IMR-90 (cell line): ENCODE results near the gene SIGLEC15. TPM values are rescaled to one million over a fixed set of nuclear protein-coding genes. Genes with fewer than 3 reads are reported as not detected.
A peak's percentile ranks its signal among the peaks of the same experiment; 100 is the strongest.

Experiments
- ATAC-seq: fragments of 200-7000 bp; cut with Tn5 transposase; 2 replicates; pipeline ENCODE4 v1.9.1; 2020; ENCODE audit warnings: low read depth, mild to moderate bottlenecking, moderate library complexity
- BruUV-seq: library from RNA; stranded (reverse); fragments of 400-500 nt; replicated peaks from 2 replicates; lab custom pipeline; 2021; lab: Mats Ljungman, UMichigan
- CTCF ChIA-PET: fragments of 300-600 bp; formaldehyde crosslinking; extraction: SDS; loops from one replicate; lab custom pipeline; 2021; ENCODE audit warnings: antibody characterized with exemption; lab: Yijun Ruan, JAX
- POLR2A ChIA-PET: fragments of 300-600 bp; sonication (Branson Sonifier 250); formaldehyde crosslinking; loops from one replicate; lab custom pipeline; 2022; ENCODE audit warnings: antibody characterized with exemption; ENCODE audit not compliant: unreplicated experiment; lab: Charles Lee
- DNase-seq: peaks from one replicate; pipeline ENCODE4 v3.0.0; 2013
- H2AFZ ChIP-seq: replicated peaks from 2 replicates; pipeline ENCODE3; 2013; ENCODE audit warnings: low read length, mild to moderate bottlenecking; ENCODE audit not compliant: poor library complexity
- H2AK5ac ChIP-seq: 2 replicates; pipeline ENCODE4 v1.6.1; 2013; ENCODE audit warnings: low read depth, low read length, inconsistent platforms
- H2AK9ac ChIP-seq: replicated peaks from 2 replicates; pipeline ENCODE3; 2013; ENCODE audit warnings: mild to moderate bottlenecking, low read depth, low read length, moderate library complexity; ENCODE audit not compliant: poor library complexity
- H2BK120ac ChIP-seq: 2 replicates; pipeline ENCODE4 v1.6.1; 2013; ENCODE audit warnings: low read depth, low read length, inconsistent platforms
- H2BK15ac ChIP-seq: 3 replicates; pipeline ENCODE4 v1.6.1; 2013; ENCODE audit warnings: low read depth, low read length, inconsistent platforms
- H2BK20ac ChIP-seq: 2 replicates; pipeline ENCODE4 v1.6.1; 2013; ENCODE audit warnings: low read depth, mild to moderate bottlenecking, inconsistent platforms, low read length, moderate library complexity
- H2BK5ac ChIP-seq: 2 replicates; pipeline ENCODE4 v1.6.1; 2013; ENCODE audit warnings: mild to moderate bottlenecking, low read depth, low read length, inconsistent platforms; ENCODE audit not compliant: poor library complexity, severe bottlenecking
- H3K14ac ChIP-seq: replicated peaks from 2 replicates; pipeline ENCODE4 v1.6.1; 2013; ENCODE audit warnings: low read depth, low read length, inconsistent platforms
- H3K18ac ChIP-seq: 2 replicates; pipeline ENCODE4 v1.6.1; 2013; ENCODE audit warnings: low read depth, low read length, control low read depth
- H3K23ac ChIP-seq: 2 replicates; pipeline ENCODE4 v1.6.1; 2013; ENCODE audit warnings: low read depth, low read length, inconsistent platforms
- H3K27ac ChIP-seq: 2 replicates; pipeline ENCODE4 v1.5.1; 2013; ENCODE audit warnings: mild to moderate bottlenecking, control low read depth, low read length; ENCODE audit not compliant: insufficient read depth
- H3K27me3 ChIP-seq: 2 replicates; pipeline ENCODE4 v1.6.1; 2013; ENCODE audit warnings: low read length; ENCODE audit not compliant: control insufficient read depth, insufficient read depth
- H3K36me3 ChIP-seq: 2 replicates; pipeline ENCODE4 v1.6.1; 2013; ENCODE audit warnings: low read length, mixed read lengths; ENCODE audit not compliant: control insufficient read depth, insufficient read depth
- H3K4ac ChIP-seq: 2 replicates; pipeline ENCODE4 v1.6.1; 2013; ENCODE audit warnings: low read depth, low read length, inconsistent platforms
- H3K4me1 ChIP-seq: 2 replicates; pipeline ENCODE4 v1.6.1; 2013; ENCODE audit warnings: low read length, mixed read lengths; ENCODE audit not compliant: control insufficient read depth, insufficient read depth
- H3K4me2 ChIP-seq: 2 replicates; pipeline ENCODE4 v1.6.1; 2013; ENCODE audit warnings: low read depth, mild to moderate bottlenecking, control low read depth, low read length, moderate library complexity
- H3K4me3 ChIP-seq: 2 replicates; pipeline ENCODE4 v1.5.1; 2013; ENCODE audit warnings: low read depth, mild to moderate bottlenecking, control low read depth, low read length, moderate library complexity; ENCODE audit not compliant: insufficient read depth
- H3K56ac ChIP-seq: 2 replicates; pipeline ENCODE4 v1.6.1; 2013; ENCODE audit warnings: low read length, inconsistent platforms; ENCODE audit not compliant: insufficient read depth; ENCODE audit errors: extremely low read depth
- H3K79me1 ChIP-seq, 2 experiments: 2 replicates each; pipeline ENCODE4 v1.6.1; 2013; ENCODE audit warnings: low read length in 2 of 2, inconsistent platforms in 1 of 2, low read depth in 1 of 2
- H3K9ac ChIP-seq: 2 replicates; pipeline ENCODE4 v1.6.1; 2013; ENCODE audit warnings: low read depth, low read length, control low read depth
- H3K9me1 ChIP-seq: 2 replicates; pipeline ENCODE4 v1.6.1; 2013; ENCODE audit warnings: low read length, inconsistent platforms; ENCODE audit not compliant: insufficient read depth
- H3K9me3 ChIP-seq: 2 replicates; pipeline ENCODE4 v1.6.1; 2013; ENCODE audit warnings: low read length; ENCODE audit not compliant: control insufficient read depth, insufficient read depth
- H4K20me1 ChIP-seq: 2 replicates; pipeline ENCODE4 v1.6.1; 2013; ENCODE audit warnings: low read length, inconsistent platforms; ENCODE audit not compliant: insufficient read depth
- H4K5ac ChIP-seq: 2 replicates; pipeline ENCODE4 v1.6.1; 2013; ENCODE audit warnings: mild to moderate bottlenecking, low read depth, low read length, control low read depth
- H4K8ac ChIP-seq, 2 experiments: 2 replicates each; pipeline ENCODE4 v1.6.1; 2013; ENCODE audit warnings: low read depth in 2 of 2, low read length in 2 of 2, control low read depth in 1 of 2, inconsistent platforms in 1 of 2
- H4K91ac ChIP-seq: 2 replicates; pipeline ENCODE4 v1.6.1; 2013; ENCODE audit warnings: low read depth, low read length, inconsistent platforms; ENCODE audit not compliant: insufficient read depth
- BHLHE40 ChIP-seq: fragments of 150-350 bp; IDR thresholded peaks from 2 replicates; pipeline ENCODE4 v1.6.1; 2016; ENCODE audit warnings: mild to moderate bottlenecking, low read depth, low read length
- CHD1 ChIP-seq: IDR thresholded peaks from 2 replicates; pipeline ENCODE4 v1.6.1; 2012; ENCODE audit warnings: low read depth, low read length, improper control_type of control experiment
- FOS ChIP-seq: fragments of 150-350 bp; IDR thresholded peaks from 2 replicates; pipeline ENCODE4 v1.6.1; 2016; ENCODE audit warnings: low read depth, low read length
- MAFK ChIP-seq: IDR thresholded peaks from 2 replicates; pipeline ENCODE4 v1.6.1; 2012; ENCODE audit warnings: low read depth, low read length, improper control_type of control experiment
- MXI1 ChIP-seq: IDR thresholded peaks from 2 replicates; pipeline ENCODE4 v1.6.1; 2012; ENCODE audit warnings: low read depth, mild to moderate bottlenecking, low read length, moderate library complexity, borderline replicate concordance
- NFE2L2 ChIP-seq: fragments of 150-350 bp; IDR thresholded peaks from 2 replicates; pipeline ENCODE4 v1.6.1; 2016; ENCODE audit warnings: low read depth, mild to moderate bottlenecking, low read length
- POLR2A ChIP-seq: IDR thresholded peaks from 2 replicates; pipeline ENCODE4 v1.6.1; 2012; ENCODE audit warnings: mild to moderate bottlenecking, low read depth, low read length
- RCOR1 ChIP-seq: IDR thresholded peaks from 2 replicates; pipeline ENCODE4 v1.6.1; 2012; ENCODE audit warnings: mild to moderate bottlenecking, low read length, improper control_type of control experiment; ENCODE audit not compliant: insufficient replicate concordance
- RFX5 ChIP-seq: IDR thresholded peaks from 2 replicates; pipeline ENCODE4 v1.8.0; 2012; ENCODE audit warnings: low read depth, mild to moderate bottlenecking, low read length, moderate library complexity
- WGBS, 2 experiments: methylation state at CpG; one replicate each; pipeline versions ENCODE4 v1.1.5 to v1.1.7; 2013; ENCODE audit warnings: missing lambda C conversion rate in 2 of 2; ENCODE audit not compliant: insufficient read length in 1 of 2; ENCODE audit errors: extremely low coverage in 2 of 2; 5-methylcytosine and 5-hydroxymethylcytosine counted together
- dilution Hi-C: fragments of 300-500 bp; cut with HindIII; formaldehyde crosslinking; loops from one replicate; pipeline ENCODE4 v1.14.3; 2018; ENCODE audit warnings: low sequenced_read_pairs; ENCODE audit not compliant: unreplicated experiment
- in situ Hi-C: fragments of 300-500 bp; cut with MboI; formaldehyde crosslinking; loops from 3 replicates; pipeline ENCODE4 v1.14.3; 2019; ENCODE audit warnings: low sequenced_read_pairs, inconsistent platforms, mixed read lengths
- intact Hi-C: fragments of 100-400 bp; cut with micrococcal nuclease; formaldehyde crosslinking; loops from 2 replicates; pipeline ENCODE4 v1.10.0; 2022
- polyA plus RNA-seq, 3 experiments: library from polyadenylated mRNA; depleted of rRNA; stranded (reverse); fragments of >200 nt; gene quantifications; 2 replicates each; pipeline ENCODE4 v1.2.3, GENCODE V29; 2012; ENCODE audit warnings: low replicate concordance in 1 of 3
- total RNA-seq: library from RNA; depleted of rRNA; stranded (reverse); fragments of >200 nt; gene quantifications from 2 replicates; pipeline ENCODE4 v1.2.3, GENCODE V29; 2012
- TF ChIP-seq, protein P1 (sequence below): fragments of 150-350 bp; IDR thresholded peaks from 2 replicates; pipeline ENCODE4 v1.6.1; 2017; ENCODE audit warnings: mild to moderate bottlenecking, antibody characterized with exemption, low read length, low read depth
- TF ChIP-seq, protein P2 (sequence below): conservative IDR thresholded peaks from 2 replicates; pipeline ENCODE4 v1.5.1; 2012; ENCODE audit warnings: mild to moderate bottlenecking, low read depth, low read length, improper control_type of control experiment

Gene SIGLEC15
- total and polyA plus RNA-seq, 2 of the 4 experiments (the other 2 are of a cell fraction): 1.1 to 1.8 TPM

DNA sequence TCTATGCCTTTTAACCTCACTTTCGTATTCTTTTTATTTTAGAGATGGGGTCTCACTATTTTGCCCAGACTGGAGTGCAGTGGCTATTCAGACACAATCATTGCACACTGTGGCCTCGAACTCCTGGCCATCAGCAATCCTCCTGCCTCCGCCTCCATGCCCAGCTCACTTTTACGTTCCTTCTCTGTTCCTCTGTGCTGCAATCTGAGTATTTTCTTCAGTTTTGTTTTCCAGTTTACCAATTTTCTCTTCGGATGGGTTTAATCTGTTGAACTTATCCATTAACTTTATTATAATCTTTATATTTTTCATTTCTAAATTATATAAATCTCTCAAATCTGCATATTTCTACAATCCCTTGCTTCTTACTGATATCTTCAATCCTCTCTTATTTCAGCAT lies 38.6 kb downstream of the SIGLEC15 start:
- Histone ChIP-seq H3K27me3 (no peaks in the 10 kb centered on the region), H3K4ac (no peak overlapping the region), H3K4me1 (peaks cover 2% of the 10 kb centered on the region; the same call in 1 of the 2 replicates), H2AK5ac (peak overlapping the region; percentile 8; the same call in 1 of the 2 replicates), H2BK5ac (no peak overlapping the region), H4K8ac (no peak overlapping the region), H3K79me1 (peaks cover 8 to 15% of the 10 kb centered on the region in 2 experiments), H3K4me3 (no peak overlapping the region), H4K5ac (no peak overlapping the region), H2BK20ac (no peak overlapping the region), H3K23ac (no peak overlapping the region), H3K56ac (no peak overlapping the region), H3K4me2 (no peak overlapping the region), H3K27ac (no peak overlapping the region), H4K20me1 (no peaks in the 10 kb centered on the region), H3K9me3 (peaks cover 12% of the 10 kb centered on the region), H3K9me1 (peaks cover 7% of the 10 kb centered on the region; the same call in 1 of the 2 replicates), H3K18ac (no peak overlapping the region), H3K36me3 (peaks cover 46% of the 10 kb centered on the region), H2AFZ (no peak overlapping the region), H3K14ac (no peak overlapping the region), H3K9ac (no peak overlapping the region), H2BK120ac (no peak overlapping the region), H2BK15ac (no peak overlapping the region), H2AK9ac (no peak overlapping the region), H4K91ac (no peak overlapping the region)
- no CpG with 5 or more reads among the region's 5 CpGs for WGBS, 2 experiments
- DNase-seq: no peak
- ATAC-seq: no peak
- TF ChIP-seq RFX5 (no peak), MAFK (no peak), MXI1 (no peak), CHD1 (no peak), POLR2A (no peak), NFE2L2 (no peak), BHLHE40 (no peak), RCOR1 (no peak), FOS (no peak)
- TF ChIP-seq, protein P1, sequence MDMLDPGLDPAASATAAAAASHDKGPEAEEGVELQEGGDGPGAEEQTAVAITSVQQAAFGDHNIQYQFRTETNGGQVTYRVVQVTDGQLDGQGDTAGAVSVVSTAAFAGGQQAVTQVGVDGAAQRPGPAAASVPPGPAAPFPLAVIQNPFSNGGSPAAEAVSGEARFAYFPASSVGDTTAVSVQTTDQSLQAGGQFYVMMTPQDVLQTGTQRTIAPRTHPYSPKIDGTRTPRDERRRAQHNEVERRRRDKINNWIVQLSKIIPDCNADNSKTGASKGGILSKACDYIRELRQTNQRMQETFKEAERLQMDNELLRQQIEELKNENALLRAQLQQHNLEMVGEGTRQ: no peak
- TF ChIP-seq, protein P2, sequence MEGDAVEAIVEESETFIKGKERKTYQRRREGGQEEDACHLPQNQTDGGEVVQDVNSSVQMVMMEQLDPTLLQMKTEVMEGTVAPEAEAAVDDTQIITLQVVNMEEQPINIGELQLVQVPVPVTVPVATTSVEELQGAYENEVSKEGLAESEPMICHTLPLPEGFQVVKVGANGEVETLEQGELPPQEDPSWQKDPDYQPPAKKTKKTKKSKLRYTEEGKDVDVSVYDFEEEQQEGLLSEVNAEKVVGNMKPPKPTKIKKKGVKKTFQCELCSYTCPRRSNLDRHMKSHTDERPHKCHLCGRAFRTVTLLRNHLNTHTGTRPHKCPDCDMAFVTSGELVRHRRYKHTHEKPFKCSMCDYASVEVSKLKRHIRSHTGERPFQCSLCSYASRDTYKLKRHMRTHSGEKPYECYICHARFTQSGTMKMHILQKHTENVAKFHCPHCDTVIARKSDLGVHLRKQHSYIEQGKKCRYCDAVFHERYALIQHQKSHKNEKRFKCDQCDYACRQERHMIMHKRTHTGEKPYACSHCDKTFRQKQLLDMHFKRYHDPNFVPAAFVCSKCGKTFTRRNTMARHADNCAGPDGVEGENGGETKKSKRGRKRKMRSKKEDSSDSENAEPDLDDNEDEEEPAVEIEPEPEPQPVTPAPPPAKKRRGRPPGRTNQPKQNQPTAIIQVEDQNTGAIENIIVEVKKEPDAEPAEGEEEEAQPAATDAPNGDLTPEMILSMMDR: no peak
- in situ Hi-C loops (no loop called here), dilution Hi-C loops (no loop called here), intact Hi-C loops (no loop called here)
- CTCF ChIA-PET: no interaction called here
- POLR2A ChIA-PET: no interaction called here
- no TSS peak for BruUV-seq
